GM12878 (cell line): ENCODE measurements around the gene TP53RK. TPM values are rescaled to one million over a fixed set of nuclear protein-coding genes. Genes with fewer than 3 reads are reported as not detected.

Experiments used
- ATAC-seq: fragments of 200-7000 bp; cut with Tn5 transposase; 3 replicates; pipeline ENCODE4 v1.9.1; 2020; ENCODE audit warnings: mild to moderate bottlenecking, moderate library complexity
- Bru-seq: library from RNA; stranded (reverse); fragments of 400-500 nt; gene quantifications from one replicate; lab custom pipeline; 2021; lab: Mats Ljungman, UMichigan
- BruChase-seq, 2 experiments: library from RNA; stranded (reverse); fragments of 400-500 nt; gene quantifications; one replicate each; lab custom pipeline; 2021; lab: Mats Ljungman, UMichigan
- BruUV-seq: library from RNA; stranded (reverse); fragments of 400-500 nt; replicated peaks from 2 replicates; lab custom pipeline; 2021; lab: Mats Ljungman, UMichigan
- CTCF ChIA-PET: fragments of 300-600 bp; sonication (Branson Sonifier 250); formaldehyde crosslinking; extraction: SDS; loops from one replicate; lab custom pipeline; 2021; ENCODE audit warnings: inconsistent platforms; lab: Yijun Ruan, JAX
- POLR2A ChIA-PET: fragments of 350-600 bp; formaldehyde crosslinking; extraction: SDS; loops from one replicate; lab custom pipeline; 2021; ENCODE audit warnings: inconsistent platforms; lab: Charles Lee
- RAD21 ChIA-PET: fragments of 300-600 bp; sonication (Branson Sonifier 250); formaldehyde crosslinking; loops from one replicate; lab custom pipeline; 2023; ENCODE audit warnings: antibody characterized with exemption; ENCODE audit not compliant: unreplicated experiment; lab: Charles Lee
- SMC1A ChIA-PET: fragments of 300-600 bp; sonication (Branson Sonifier 250); formaldehyde crosslinking; loops from one replicate; lab custom pipeline; 2023; ENCODE audit not compliant: unreplicated experiment, uncharacterized antibody; lab: Charles Lee
- DNase-seq: peaks from one replicate; pipeline ENCODE4 v3.0.0-alpha.2; 2011; ENCODE audit warnings: low read depth, low spot score
- FAIRE-seq: peaks from 3 replicates; lab custom pipeline; 2011; peaks lifted over from hg19 to GRCh38; lab: Jason Lieb, UNC
- H2AFZ ChIP-seq: 2 replicates; pipeline ENCODE4 v1.6.0; 2011; ENCODE audit warnings: low read depth, low read length, control low read depth; ENCODE audit not compliant: control insufficient read depth
- H3K27ac ChIP-seq: 2 replicates; pipeline ENCODE4 v1.5.1; 2011; ENCODE audit warnings: control low read depth; ENCODE audit not compliant: control insufficient read depth, insufficient read depth
- H3K27me3 ChIP-seq, 2 experiments: replicated peaks in 1 of 2; 2 replicates each; pipeline versions ENCODE4 v1.6.0 to v1.6.1; 2011; ENCODE audit warnings: low read length in 1 of 2; ENCODE audit not compliant: control insufficient read depth in 2 of 2, insufficient read depth in 2 of 2
- H3K36me3 ChIP-seq, 2 experiments: 2 replicates each; pipeline ENCODE4 v1.5.1; 2011; ENCODE audit warnings: low read length in 1 of 2; ENCODE audit not compliant: control insufficient read depth in 2 of 2, insufficient read depth in 2 of 2
- H3K4me1 ChIP-seq: 2 replicates; pipeline ENCODE4 v1.6.1; 2011; ENCODE audit warnings: mild to moderate bottlenecking, low read length, moderate library complexity, mixed read lengths; ENCODE audit not compliant: control insufficient read depth, insufficient read depth
- H3K4me2 ChIP-seq: 2 replicates; pipeline ENCODE4 v1.6.0; 2011; ENCODE audit warnings: control low read depth; ENCODE audit not compliant: control insufficient read depth, insufficient read depth
- H3K4me3 ChIP-seq: fragments of 200-600 bp; sonication (generic); 2 replicates; pipeline ENCODE4 v1.5.1; 2016
- H3K79me2 ChIP-seq: 2 replicates; pipeline ENCODE4 v1.6.0; 2011; ENCODE audit warnings: low read length; ENCODE audit not compliant: control insufficient read depth, insufficient read depth
- H3K9ac ChIP-seq: 2 replicates; pipeline ENCODE4 v1.8.0; 2011; ENCODE audit warnings: low read length, control low read depth, mixed read lengths; ENCODE audit not compliant: control insufficient read depth, insufficient read depth
- H3K9me3 ChIP-seq: replicated peaks from 3 replicates; pipeline ENCODE4 v1.5.1; 2011; ENCODE audit warnings: mild to moderate bottlenecking, low read length; ENCODE audit not compliant: control insufficient read depth, insufficient read depth
- H4K20me1 ChIP-seq: 2 replicates; pipeline ENCODE4 v1.6.0; 2011; ENCODE audit not compliant: control insufficient read depth, insufficient read depth
- CBFB ChIP-seq: IDR thresholded peaks from 2 replicates; pipeline ENCODE4 v1.6.1; 2016; ENCODE audit warnings: antibody characterized with exemption, low read depth
- CHD2 ChIP-seq: IDR thresholded peaks from 2 replicates; pipeline ENCODE4 v1.6.1; 2011; ENCODE audit warnings: low read depth, low read length, improper control_type of control experiment, borderline replicate concordance
- DPF2 ChIP-seq: fragments of 450-650 bp; IDR thresholded peaks from 2 replicates; pipeline ENCODE4 v1.6.1; 2017; ENCODE audit warnings: mild to moderate bottlenecking
- EGR1 ChIP-seq, 2 experiments: IDR thresholded peaks; 1 replicate in 1 of 2; 2 replicates in 1 of 2; pipeline ENCODE4 v1.6.1; 2011 to 2012; ENCODE audit warnings: low read depth in 2 of 2, low read length in 2 of 2, borderline replicate concordance in 1 of 2, mild to moderate bottlenecking in 1 of 2, moderate library complexity in 1 of 2
- FOXM1 ChIP-seq: IDR thresholded peaks from 2 replicates; pipeline ENCODE4 v1.6.1; 2012; ENCODE audit warnings: low read depth, mild to moderate bottlenecking, inconsistent platforms, low read length, moderate library complexity
- GATAD2B ChIP-seq: fragments of 450-650 bp; conservative IDR thresholded peaks from 2 replicates; pipeline ENCODE4 v1.6.1; 2017; ENCODE audit warnings: low read depth, mild to moderate bottlenecking, moderate library complexity
- IKZF2 ChIP-seq, 2 experiments: fragments of 450-650 bp; IDR thresholded peaks; 2 replicates each; pipeline ENCODE4 v1.6.1; 2017; ENCODE audit warnings: mild to moderate bottlenecking in 2 of 2, moderate library complexity in 2 of 2
- LARP7 ChIP-seq: fragments of 450-650 bp; IDR thresholded peaks from 2 replicates; pipeline ENCODE4 v1.6.1; 2017; ENCODE audit warnings: mild to moderate bottlenecking
- MYC ChIP-seq: IDR thresholded peaks from 2 replicates; pipeline ENCODE4 v1.6.1; 2011; ENCODE audit warnings: mild to moderate bottlenecking, low read length, moderate library complexity, inconsistent platforms; ENCODE audit not compliant: insufficient read depth, insufficient replicate concordance, insufficient read length, severe bottlenecking
- PML ChIP-seq: IDR thresholded peaks from 2 replicates; pipeline ENCODE4 v1.6.1; 2012; ENCODE audit warnings: low read length, inconsistent platforms
- POLR2A ChIP-seq: IDR thresholded peaks from 2 replicates; pipeline ENCODE4 v1.6.1; 2011; ENCODE audit warnings: low read depth, mild to moderate bottlenecking, low read length
- RELB ChIP-seq: fragments of 450-650 bp; IDR thresholded peaks from 2 replicates; pipeline ENCODE4 v1.6.1; 2017; ENCODE audit warnings: low read depth, mild to moderate bottlenecking, moderate library complexity
- SMARCA5 ChIP-seq: fragments of 450-650 bp; IDR thresholded peaks from 2 replicates; pipeline ENCODE4 v1.6.1; 2017; ENCODE audit warnings: mild to moderate bottlenecking
- WGBS: methylation state at CpG from one replicate; pipeline ENCODE4 v1.1.6; 2016; ENCODE audit warnings: low lambda C conversion rate; ENCODE audit not compliant: insufficient replicate concordance, insufficient coverage; ENCODE audit errors: missing lambda C conversion rate; 5-methylcytosine and 5-hydroxymethylcytosine counted together
- in situ Hi-C: fragments of 300-500 bp; cut with MboI; formaldehyde crosslinking; loops from 9 replicates; pipeline ENCODE4 v1.14.3; 2018; ENCODE audit warnings: mixed read lengths
- intact Hi-C: fragments of 100-400 bp; cut with micrococcal nuclease; formaldehyde crosslinking; loops from one replicate; pipeline ENCODE4 v1.14.2; 2022; ENCODE audit not compliant: unreplicated experiment
- long read RNA-seq, 2 experiments: library from polyadenylated mRNA; unstranded; transcript quantifications; one replicate each; pipeline ENCODE4 v2.0.0, GENCODE V29; 2019 to 2020
- polyA minus RNA-seq, 3 experiments: library from RNA; depleted of rRNA, polyadenylated mRNA; stranded (reverse); fragments of >200 nt; gene quantifications; 2 replicates each; pipeline ENCODE4 v1.2.3, GENCODE V29; 2011
- polyA plus RNA-seq, 11 experiments: library from polyadenylated mRNA; depleted of rRNA in 4 of 11; unstranded in 6 of 11; stranded (reverse) in 5 of 11; fragments of >200 nt; fragmentation: Nextera tagmentation in 4 of 11; fragmentation: Illumina TruSeq in 1 of 11; extraction: Ambion mirVana in 4 of 11; extraction: Trizol in 1 of 11; gene quantifications; 1 replicate in 1 of 11; 2 replicates in 10 of 11; pipeline versions ENCODE4 v1.2.1 to v1.2.3, GENCODE V29; 2011 to 2016; ENCODE audit warnings: inconsistent platforms in 2 of 11, missing spikeins in 2 of 11, low read depth in 1 of 11
- total RNA-seq, 4 experiments: library from RNA; depleted of rRNA in 3 of 4; stranded (reverse); fragments of >200 nt in 3 of 4; fragmentation: Illumina TruSeq in 1 of 4; extraction: Trizol in 1 of 4; gene quantifications; 2 replicates each; pipeline versions ENCODE4 v1.2.1 to v1.2.3, GENCODE V29; 2013 to 2021
- TF ChIP-seq, protein P1 (sequence below): IDR thresholded peaks from 2 replicates; pipeline ENCODE4 v1.6.1; 2012; ENCODE audit warnings: low read depth, low read length, improper control_type of control experiment

Gene TP53RK
- total RNA-seq (2013; cell fraction: nucleolus; rRNA removed) = 19.6 and 20.3 TPM in 2 replicates
- 23.1 and 25.8 TPM in 2 replicates for total RNA-seq (2014; rRNA removed)
- 14.6 and 14.8 TPM in 2 replicates for total RNA-seq (2014; rRNA removed; fragmentation: Illumina TruSeq; extraction: Trizol)
- total RNA-seq (2021) = 14.3 and 15.5 TPM in 2 replicates
- 5.2 TPM for polyA plus RNA-seq (2011; ENCODE audit: low read depth)
- 19.8 and 24.7 TPM in 2 replicates for polyA plus RNA-seq (2011; rRNA removed)
- polyA plus RNA-seq (2011; cell fraction: cytosol; rRNA removed) = 11.8 and 12.5 TPM in 2 replicates
- 7.0 and 8.5 TPM in 2 replicates for polyA plus RNA-seq (2011; cell fraction: nucleus; rRNA removed)
- polyA plus RNA-seq (2012) = 6.4 and 8.9 TPM in 2 replicates
- 12.8 and 14.1 TPM in 2 replicates for polyA plus RNA-seq (2014; fragmentation: Illumina TruSeq; extraction: Trizol)
- 1 to 10 TPM; 3.8 to 6.2 TPM for polyA plus RNA-seq (2014; fragmentation: Nextera tagmentation; extraction: Ambion mirVana)
- 16.2 and 16.7 TPM in 2 replicates for polyA plus RNA-seq (2014; rRNA removed)
- 10 to 100 TPM; 20.8 to 22.3 TPM for polyA plus RNA-seq (2016; fragmentation: Nextera tagmentation; extraction: Ambion mirVana)
- 12.6 and 13.1 TPM in 2 replicates for polyA minus RNA-seq (2011; rRNA and poly(A)+ RNA removed)
- 4.7 and 7.5 TPM in 2 replicates for polyA minus RNA-seq (2011; cell fraction: cytosol; rRNA and poly(A)+ RNA removed)
- polyA minus RNA-seq (2011; cell fraction: nucleus; rRNA and poly(A)+ RNA removed) = 6.2 and 9.7 TPM in 2 replicates
- percentile 88 among the genes with signal in this experiment for Bru-seq, nascent RNA
- BruChase-seq, experiment 1, labeled RNA remaining after a 6-hour chase = percentile 60 among the genes with signal in this experiment
- percentile 86 among the genes with signal in this experiment for BruChase-seq, experiment 2, labeled RNA remaining after a 2-hour chase
- long read RNA-seq, experiment 1, transcript TP53RK-202 (2 exons, 3,515 nt) = major isoform, 11 of 11 reads
- long read RNA-seq, experiment 1, partial matches to known transcripts = 0 of 11 reads
- long read RNA-seq, experiment 1, other reads (novel, unspliced or antisense) = 0 of 11 reads
- long read RNA-seq, experiment 2, transcript TP53RK-202 (2 exons, 3,515 nt) = major isoform, 49 of 58 reads
- long read RNA-seq, experiment 2, partial matches to known transcripts = 0 of 58 reads
- long read RNA-seq, experiment 2, other reads (novel, unspliced or antisense) = 7 of 58 reads

GRCh38 chr20:46689082-46689753 lies at the start of gene TP53RK:
Gene TP53RK (minus strand): TSS chr20:46689444. CDS start chr20:46689414, 30 bp downstream.
- Histone ChIP-seq H3K4me1 (peaks cover 3% of the 10 kb centered on the region), H3K4me2 (peak within 1 kb of the TSS; percentile 64), H4K20me1 (peaks cover 3% of the 10 kb centered on the region; the same call in 1 of the 2 replicates), H3K9ac (peak within 1 kb of the TSS; percentile 63), H3K27ac (peak within 1 kb of the TSS; percentile 76), H3K36me3 (peaks cover 0 to 11% of the 10 kb centered on the region in 2 experiments; a peak in 1 of 4 replicates), H3K4me3 (peak within 1 kb of the TSS; percentile 78), H3K27me3 (no peaks in the 10 kb centered on the region), H3K79me2 (peaks cover 37% of the 10 kb centered on the region), H2AFZ (peak within 1 kb of the TSS; percentile 87), H3K9me3 (no peaks in the 10 kb centered on the region; the same call in 1 of the 3 replicates)
- RAD21 ChIA-PET = interaction anchor here (0.6 to 1.4 kb wide), 3 partner anchors 63 to 151 kb away, joined by 3 to 4 read pairs (median 3); no protein-coding TSS in a partner anchor
- intact Hi-C loops = no loop called here
- CTCF ChIA-PET = interaction anchor here (0.7 to 11.6 kb wide), 6 partner anchors 9 to 168 kb away, joined by 3 to 114 read pairs (median 6); no protein-coding TSS in a partner anchor
- in situ Hi-C loops = loop anchor here (10.0 kb wide), 1 partner anchor 134 kb away; the partner anchor contains the start of gene OCSTAMP
- SMC1A ChIA-PET = interaction anchor here (1.3 to 1.6 kb wide), 2 partner anchors 9 to 145 kb away, joined by 4 to 5 read pairs; no protein-coding TSS in a partner anchor
- peak; percentile 97 for FAIRE-seq
- WGBS = under 1% methylated on average over 71 of the region's 71 CpGs
- BruUV-seq = TSS peak; percentile 71
- POLR2A ChIA-PET = interaction anchor here (0.6 to 1.5 kb wide), 5 partner anchors 100 to 754 kb away, joined by 3 to 4 read pairs (median 3); no protein-coding TSS in a partner anchor
- peak; percentile 97 for DNase-seq
- peak; percentile 97 for ATAC-seq
- TF ChIP-seq LARP7 (peak; percentile 95), IKZF2 (IDR thresholded peaks at IDR 0.05) (peak; percentile 72 to 81), PML (0 out of 2 replicates have a peak, but pooled peaks have one; percentile 54), MYC (peak; percentile 70), SMARCA5 (peak; percentile 87), GATAD2B (peak; percentile 83), DPF2 (peak; percentile 72; the same call in 1 of the 2 replicates), EGR1 (IDR thresholded peaks at IDR 0.05; ENCODE audit: borderline replicate concordance in 1 of 2, low read depth in 2 of 2, low read length in 2 of 2) (peak in 1 of 2 experiments; percentile 75; a peak in 1 of 3 replicates), RELB (peak; percentile 55; the same call in 1 of the 2 replicates), CHD2 (peak; percentile 53; the same call in 1 of the 2 replicates), POLR2A (peak; percentile 87), FOXM1 (no peak), CBFB (peak; percentile 74; the same call in 1 of the 2 replicates)
- TF ChIP-seq, protein P1, sequence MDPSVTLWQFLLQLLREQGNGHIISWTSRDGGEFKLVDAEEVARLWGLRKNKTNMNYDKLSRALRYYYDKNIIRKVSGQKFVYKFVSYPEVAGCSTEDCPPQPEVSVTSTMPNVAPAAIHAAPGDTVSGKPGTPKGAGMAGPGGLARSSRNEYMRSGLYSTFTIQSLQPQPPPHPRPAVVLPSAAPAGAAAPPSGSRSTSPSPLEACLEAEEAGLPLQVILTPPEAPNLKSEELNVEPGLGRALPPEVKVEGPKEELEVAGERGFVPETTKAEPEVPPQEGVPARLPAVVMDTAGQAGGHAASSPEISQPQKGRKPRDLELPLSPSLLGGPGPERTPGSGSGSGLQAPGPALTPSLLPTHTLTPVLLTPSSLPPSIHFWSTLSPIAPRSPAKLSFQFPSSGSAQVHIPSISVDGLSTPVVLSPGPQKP = 0 out of 2 replicates have a peak, but pooled peaks have one; percentile 30
